Peyer's patch (tissue), 4 donors: ENCODE measurements around the gene AAGAB. TPM values are rescaled to one million over a fixed set of nuclear protein-coding genes. Genes with fewer than 3 reads are reported as not detected.

Experiments used
- DNase-seq, 3 donors: peaks; one replicate each; pipeline ENCODE4 v3.0.0-alpha.2; 2017 to 2019
- H3K27ac ChIP-seq, 4 donors: fragments of 200-600 bp; sonication (generic); one replicate each; pipeline ENCODE4 v1.5.1; 2016 to 2019
- H3K27me3 ChIP-seq, 2 donors: fragments of 200-600 bp; sonication (generic); one replicate each; pipeline ENCODE4 v1.5.1; 2019
- H3K36me3 ChIP-seq, 3 donors: fragments of 200-600 bp; sonication (generic); one replicate each; pipeline ENCODE4 v1.5.1; 2016 to 2019
- H3K4me1 ChIP-seq, 4 donors: fragments of 200-600 bp; sonication (generic); one replicate each; pipeline ENCODE4 v1.5.1; 2016 to 2019
- H3K4me3 ChIP-seq, 4 donors: fragments of 200-600 bp; sonication (generic); 1 replicate in 3 of 4; 2 replicates in 1 of 4; pipeline ENCODE4 v1.5.1; 2016 to 2019; ENCODE audit warnings: mild to moderate bottlenecking in 1 of 4
- H3K9me3 ChIP-seq, 4 donors: fragments of 200-600 bp; sonication (generic); one replicate each; pipeline ENCODE4 v1.5.1; 2016 to 2019; ENCODE audit warnings: mild to moderate bottlenecking in 1 of 4
- CTCF ChIP-seq, 6 experiments: fragments of 450-650 bp in 4 of 6; fragments of 200-600 bp in 2 of 6; sonication (generic) in 1 of 6; IDR thresholded peaks; one replicate each; pipeline ENCODE4 v1.5.1; 2017 to 2019; ENCODE audit warnings: antibody characterized with exemption in 6 of 6, mild to moderate bottlenecking in 3 of 6, moderate library complexity in 1 of 6
- POLR2A ChIP-seq, 2 donors: fragments of 450-650 bp; IDR thresholded peaks; one replicate each; pipeline ENCODE4 v1.5.1; 2017; ENCODE audit warnings: antibody characterized with exemption in 2 of 2, mild to moderate bottlenecking in 2 of 2, moderate library complexity in 2 of 2
- total RNA-seq, 4 donors: library from RNA; depleted of rRNA; stranded (reverse); fragments of >200 nt; gene quantifications; one replicate each; pipeline ENCODE4 v1.1.0, GENCODE V29; 2016

Gene AAGAB
- total RNA-seq, 4 donors from 2014 or later = 27.5 to 54.5 (median 42.8) TPM

- no peaks in the 10 kb centered on the region for H3K27me3 ChIP-seq
- no peaks in the 10 kb centered on the region for H3K36me3 ChIP-seq
- no peaks in the 10 kb centered on the region for H3K9me3 ChIP-seq
- H3K4me3 ChIP-seq = no peak overlapping the region
- no peak for TF ChIP-seq POLR2A (IDR thresholded peaks at IDR 0.05)
- no peak overlapping the region for H3K27ac ChIP-seq
- no peak for DNase-seq
- no peaks in the 10 kb centered on the region for H3K4me1 ChIP-seq
Measured at GRCh38 chr15:67215102-67215501, 39.4 kb downstream of the AAGAB start.

- H3K9me3 ChIP-seq = no peaks in the 10 kb centered on the region
- DNase-seq = no peak
- no peaks in the 10 kb centered on the region for H3K27me3 ChIP-seq
- H3K36me3 ChIP-seq = peaks cover 0 to 11% (median 0%) of the 10 kb centered on the region in 3 donors
- TF ChIP-seq CTCF (IDR thresholded peaks at IDR 0.05) (no peak), POLR2A (IDR thresholded peaks at IDR 0.05) (no peak)
- no peak overlapping the region for H3K4me3 ChIP-seq
- no peaks in the 10 kb centered on the region for H3K4me1 ChIP-seq
- H3K27ac ChIP-seq = no peak overlapping the region
Measured at GRCh38 chr15:67212684-67213367, 41.6 kb downstream of the AAGAB start.

- H3K4me3 ChIP-seq = no peak overlapping the region
- H3K27ac ChIP-seq = no peak overlapping the region
- no peaks in the 10 kb centered on the region for H3K9me3 ChIP-seq
- H3K36me3 ChIP-seq = peaks cover 0 to 25% (median 0%) of the 10 kb centered on the region in 3 donors
- no peaks in the 10 kb centered on the region for H3K27me3 ChIP-seq
- TF ChIP-seq POLR2A (IDR thresholded peaks at IDR 0.05) (no peak), CTCF (IDR thresholded peaks at IDR 0.05) (no peak)
- H3K4me1 ChIP-seq = no peaks in the 10 kb centered on the region
- no peak for DNase-seq
Measured at GRCh38 chr15:67210555-67211168, 43.8 kb downstream of the AAGAB start.

GRCh38 chr15:67208396-67208795 lies 46.1 kb downstream of the AAGAB start:
- H3K9me3 ChIP-seq = no peaks in the 10 kb centered on the region
- H3K27me3 ChIP-seq = no peaks in the 10 kb centered on the region
- H3K4me3 ChIP-seq = no peak overlapping the region
- peaks cover 0 to 31% (median 0%) of the 10 kb centered on the region in 3 donors for H3K36me3 ChIP-seq
- TF ChIP-seq POLR2A (IDR thresholded peaks at IDR 0.05) = no peak
- TF ChIP-seq CTCF (IDR thresholded peaks at IDR 0.05) = no peak
- no peak overlapping the region for H3K27ac ChIP-seq
- H3K4me1 ChIP-seq = no peaks in the 10 kb centered on the region
- DNase-seq = no peak

- TF ChIP-seq CTCF (IDR thresholded peaks at IDR 0.05) (no peak), POLR2A (IDR thresholded peaks at IDR 0.05) (no peak)
- H3K4me1 ChIP-seq = no peaks in the 10 kb centered on the region
- no peaks in the 10 kb centered on the region for H3K9me3 ChIP-seq
- DNase-seq = no peak
- H3K4me3 ChIP-seq = no peak overlapping the region
- no peaks in the 10 kb centered on the region for H3K27me3 ChIP-seq
- peaks cover 0 to 36% (median 0%) of the 10 kb centered on the region in 3 donors for H3K36me3 ChIP-seq
- H3K27ac ChIP-seq = no peak overlapping the region
Measured at GRCh38 chr15:67207555-67208207, 46.8 kb downstream of the AAGAB start.

GRCh38 chr15:67202991-67203390 lies 51.5 kb downstream of the AAGAB start:
- H3K4me3 ChIP-seq = no peak overlapping the region
- no peak overlapping the region for H3K27ac ChIP-seq
- TF ChIP-seq CTCF (IDR thresholded peaks at IDR 0.05) (no peak), POLR2A (IDR thresholded peaks at IDR 0.05) (no peak)
- no peak for DNase-seq
- H3K9me3 ChIP-seq = no peaks in the 10 kb centered on the region
- H3K27me3 ChIP-seq = no peaks in the 10 kb centered on the region
- peaks cover 0 to 35% (median 0%) of the 10 kb centered on the region in 3 donors for H3K36me3 ChIP-seq
- peaks cover 0 to 9% (median 0%) of the 10 kb centered on the region in 4 donors for H3K4me1 ChIP-seq
